Endothelial cell (in vitro differentiated cells): Measurements from ENCODE around the gene CCL21. TPM values are rescaled to one million over a fixed set of nuclear protein-coding genes. Genes with fewer than 3 reads are reported as not detected.

Experiments used
- DNase-seq: peaks from one replicate; pipeline ENCODE4 v3.0.0; 2021; ENCODE audit warnings: low spot score
- H3K27ac Mint-ChIP-seq: one replicate; pipeline ENCODE4 v1.8.0; 2021; ENCODE audit warnings: mixed read lengths, inconsistent platforms; ENCODE audit not compliant: unreplicated experiment
- H3K27me3 Mint-ChIP-seq: one replicate; pipeline ENCODE4 v1.8.0; 2021; ENCODE audit warnings: mild to moderate bottlenecking, moderate library complexity, mixed read lengths, inconsistent platforms; ENCODE audit not compliant: unreplicated experiment
- H3K36me3 Mint-ChIP-seq: one replicate; pipeline ENCODE4 v1.8.0; 2021; ENCODE audit warnings: mild to moderate bottlenecking, low read depth, mixed read lengths, inconsistent platforms; ENCODE audit not compliant: unreplicated experiment
- H3K4me1 Mint-ChIP-seq: one replicate; pipeline ENCODE4 v1.8.0; 2021; ENCODE audit warnings: mild to moderate bottlenecking, mixed read lengths, inconsistent platforms; ENCODE audit not compliant: unreplicated experiment
- H3K4me3 Mint-ChIP-seq: one replicate; pipeline ENCODE4 v1.8.0; 2021; ENCODE audit warnings: mild to moderate bottlenecking, mixed read lengths, inconsistent platforms; ENCODE audit not compliant: unreplicated experiment
- H3K9me3 Mint-ChIP-seq: one replicate; pipeline ENCODE4 v1.8.0; 2021; ENCODE audit warnings: mixed read lengths, inconsistent platforms; ENCODE audit not compliant: unreplicated experiment
- total RNA-seq: library from RNA; stranded (reverse); fragmentation: NEBNext Ultra II Directional; extraction: Animal tissue kit (Norgen Biotek cat#: 25700); gene quantifications from one replicate; pipeline ENCODE4 v1.2.1, GENCODE V29; 2021; ENCODE audit not compliant: unreplicated experiment
- TF ChIP-seq, protein P1 (sequence below): fragments of 200-600 bp; sonication (generic); IDR thresholded peaks from one replicate; pipeline ENCODE4 v1.5.0; 2021; ENCODE audit warnings: antibody characterized with exemption; ENCODE audit not compliant: unreplicated experiment

Gene CCL21
- total RNA-seq, 1 donor from 2014 or later, result not detected

GRCh38 chr9:34689116-34689470, 20.8 kb downstream of the CCL21 start:
- Mint-ChIP-seq H3K4me3 (no peak overlapping the region), H3K27ac (no peak overlapping the region), H3K9me3 (no peaks in the 10 kb centered on the region), H3K27me3 (peaks cover 12% of the 10 kb centered on the region), H3K36me3 (no peaks in the 10 kb centered on the region), H3K4me1 (peaks cover 3% of the 10 kb centered on the region)
- DNase-seq, result no peak
- TF ChIP-seq, protein P1, sequence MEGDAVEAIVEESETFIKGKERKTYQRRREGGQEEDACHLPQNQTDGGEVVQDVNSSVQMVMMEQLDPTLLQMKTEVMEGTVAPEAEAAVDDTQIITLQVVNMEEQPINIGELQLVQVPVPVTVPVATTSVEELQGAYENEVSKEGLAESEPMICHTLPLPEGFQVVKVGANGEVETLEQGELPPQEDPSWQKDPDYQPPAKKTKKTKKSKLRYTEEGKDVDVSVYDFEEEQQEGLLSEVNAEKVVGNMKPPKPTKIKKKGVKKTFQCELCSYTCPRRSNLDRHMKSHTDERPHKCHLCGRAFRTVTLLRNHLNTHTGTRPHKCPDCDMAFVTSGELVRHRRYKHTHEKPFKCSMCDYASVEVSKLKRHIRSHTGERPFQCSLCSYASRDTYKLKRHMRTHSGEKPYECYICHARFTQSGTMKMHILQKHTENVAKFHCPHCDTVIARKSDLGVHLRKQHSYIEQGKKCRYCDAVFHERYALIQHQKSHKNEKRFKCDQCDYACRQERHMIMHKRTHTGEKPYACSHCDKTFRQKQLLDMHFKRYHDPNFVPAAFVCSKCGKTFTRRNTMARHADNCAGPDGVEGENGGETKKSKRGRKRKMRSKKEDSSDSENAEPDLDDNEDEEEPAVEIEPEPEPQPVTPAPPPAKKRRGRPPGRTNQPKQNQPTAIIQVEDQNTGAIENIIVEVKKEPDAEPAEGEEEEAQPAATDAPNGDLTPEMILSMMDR, result no peak

- peaks cover 3% of the 10 kb centered on the region for H3K4me1 Mint-ChIP-seq
- DNase-seq, result no peak
- no peaks in the 10 kb centered on the region for H3K36me3 Mint-ChIP-seq
- H3K4me3 Mint-ChIP-seq, result no peak overlapping the region
- H3K27me3 Mint-ChIP-seq, result peaks cover 14% of the 10 kb centered on the region
- TF ChIP-seq, protein P1, result no peak
- no peaks in the 10 kb centered on the region for H3K9me3 Mint-ChIP-seq
- no peak overlapping the region for H3K27ac Mint-ChIP-seq
Measured at GRCh38 chr9:34688329-34689115, 21.4 kb downstream of the CCL21 start.

DNA sequence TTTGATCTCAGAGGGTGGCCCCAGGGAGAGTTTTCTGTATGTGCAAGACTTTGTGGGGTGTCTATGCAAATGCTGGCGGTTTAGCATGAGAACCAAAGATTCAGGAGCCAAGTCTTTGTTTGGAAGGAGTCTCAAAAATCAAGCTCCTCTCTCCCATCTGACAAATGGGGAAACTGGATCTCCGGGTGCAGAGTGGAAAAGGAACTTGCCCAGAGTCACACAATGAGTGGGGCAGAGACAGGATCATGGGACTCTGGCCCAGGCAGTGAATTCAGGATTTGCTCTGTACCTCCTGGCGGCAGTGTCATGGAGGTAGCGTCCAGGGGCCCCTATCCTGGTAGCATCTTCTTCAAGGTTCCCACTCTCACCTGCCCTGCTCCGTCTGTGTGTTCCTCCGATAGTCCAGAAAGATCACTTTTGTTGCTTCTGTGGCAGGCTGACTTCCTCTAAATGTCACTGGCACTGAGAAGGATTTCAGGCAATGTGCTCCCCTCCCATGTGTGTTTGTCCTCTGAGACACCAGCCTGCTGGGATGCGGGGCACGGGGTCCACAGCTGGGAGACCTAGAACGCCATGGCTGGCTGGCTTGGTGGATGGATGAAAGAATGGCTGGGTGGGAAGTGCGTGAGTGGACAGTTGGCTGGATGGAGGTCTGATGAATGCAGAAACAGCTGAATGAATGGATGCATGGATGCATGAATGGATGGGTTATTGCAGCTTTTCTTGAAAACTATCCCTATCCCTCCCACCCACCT, 22.5 kb downstream of the CCL21 start:
- H3K4me1 Mint-ChIP-seq, result peaks cover 3% of the 10 kb centered on the region
- no peak overlapping the region for H3K4me3 Mint-ChIP-seq
- H3K27ac Mint-ChIP-seq, result no peak overlapping the region
- no peaks in the 10 kb centered on the region for H3K36me3 Mint-ChIP-seq
- TF ChIP-seq, protein P1, result no peak
- H3K27me3 Mint-ChIP-seq, result peaks cover 14% of the 10 kb centered on the region
- H3K9me3 Mint-ChIP-seq, result no peaks in the 10 kb centered on the region
- DNase-seq, result no peak

- peaks cover 14% of the 10 kb centered on the region for H3K27me3 Mint-ChIP-seq
- TF ChIP-seq, protein P1, result no peak
- DNase-seq, result no peak
- no peaks in the 10 kb centered on the region for H3K36me3 Mint-ChIP-seq
- H3K9me3 Mint-ChIP-seq, result no peaks in the 10 kb centered on the region
- H3K27ac Mint-ChIP-seq, result no peak overlapping the region
- H3K4me1 Mint-ChIP-seq, result peaks cover 3% of the 10 kb centered on the region
- no peak overlapping the region for H3K4me3 Mint-ChIP-seq
Measured at GRCh38 chr9:34686732-34687131, 23.2 kb downstream of the CCL21 start.

DNA sequence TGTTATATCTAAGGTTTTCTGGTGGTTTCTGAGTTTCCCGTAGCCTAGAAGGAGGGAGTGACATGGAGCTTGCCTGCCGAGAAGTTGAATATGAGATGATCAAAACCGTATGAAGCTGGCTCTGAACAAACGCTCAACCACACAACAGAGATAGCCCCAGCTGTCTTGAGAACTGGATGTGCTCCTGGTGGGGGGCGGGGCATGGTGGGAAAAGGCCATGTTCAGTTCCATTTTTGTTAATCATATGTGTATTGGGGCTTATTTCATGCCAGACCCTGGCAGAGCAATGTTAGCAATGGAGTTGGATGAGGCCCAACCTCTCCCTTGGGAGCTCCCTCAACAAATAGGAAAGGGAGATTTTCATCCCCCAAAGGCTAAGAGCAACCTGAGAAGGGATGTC, 23.7 kb downstream of the CCL21 start:
- TF ChIP-seq, protein P1, result no peak
- H3K27ac Mint-ChIP-seq, result no peak overlapping the region
- peaks cover 13% of the 10 kb centered on the region for H3K27me3 Mint-ChIP-seq
- H3K4me1 Mint-ChIP-seq, result peaks cover 3% of the 10 kb centered on the region
- H3K4me3 Mint-ChIP-seq, result no peak overlapping the region
- H3K36me3 Mint-ChIP-seq, result no peaks in the 10 kb centered on the region
- H3K9me3 Mint-ChIP-seq, result no peaks in the 10 kb centered on the region
- DNase-seq, result no peak
